ENCODE results near the gene ETNK1. TPM values are rescaled to one million over a fixed set of nuclear protein-coding genes. Genes with fewer than 3 reads are reported as not detected.

The ETNK1 gene
- total RNA-seq, 4 donors from 2014 or later: 50.0 to 78.2 (median 57.4) TPM

DNA sequence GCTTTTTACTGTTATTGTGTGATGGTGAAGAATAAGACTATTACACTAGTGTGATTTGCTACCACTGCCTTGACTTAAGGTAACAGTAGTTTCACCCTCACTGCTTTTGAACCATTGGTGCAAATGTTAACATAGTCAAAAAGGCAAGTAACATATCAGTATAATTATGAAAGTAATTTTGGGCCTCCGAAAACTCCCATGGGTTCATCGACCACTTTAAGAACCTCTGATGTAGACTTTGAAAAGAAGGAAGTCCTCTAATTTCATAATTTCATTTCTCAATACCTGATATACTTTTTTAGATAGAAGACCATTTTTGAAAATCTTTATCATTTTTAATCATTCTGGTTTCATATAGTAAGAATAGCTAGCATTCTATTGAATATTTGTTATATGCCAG lies 57.7 kb downstream of the ETNK1 start:
- WGBS, 2 donors: 90 to 92% methylated on average over 2 of the region's 2 CpGs
- Histone ChIP-seq H3K9me3 (no peaks in the 10 kb centered on the region), H3K4me1 (no peaks in the 10 kb centered on the region), H3K36me3 (no peaks in the 10 kb centered on the region), H3K27ac (no peak overlapping the region), H3K4me3 (replicated peaks in 1 of 3) (no peak overlapping the region), H3K27me3 (no peaks in the 10 kb centered on the region)
- TF ChIP-seq POLR2A (IDR thresholded peaks at IDR 0.05): no peak
- TF ChIP-seq, protein P1, sequence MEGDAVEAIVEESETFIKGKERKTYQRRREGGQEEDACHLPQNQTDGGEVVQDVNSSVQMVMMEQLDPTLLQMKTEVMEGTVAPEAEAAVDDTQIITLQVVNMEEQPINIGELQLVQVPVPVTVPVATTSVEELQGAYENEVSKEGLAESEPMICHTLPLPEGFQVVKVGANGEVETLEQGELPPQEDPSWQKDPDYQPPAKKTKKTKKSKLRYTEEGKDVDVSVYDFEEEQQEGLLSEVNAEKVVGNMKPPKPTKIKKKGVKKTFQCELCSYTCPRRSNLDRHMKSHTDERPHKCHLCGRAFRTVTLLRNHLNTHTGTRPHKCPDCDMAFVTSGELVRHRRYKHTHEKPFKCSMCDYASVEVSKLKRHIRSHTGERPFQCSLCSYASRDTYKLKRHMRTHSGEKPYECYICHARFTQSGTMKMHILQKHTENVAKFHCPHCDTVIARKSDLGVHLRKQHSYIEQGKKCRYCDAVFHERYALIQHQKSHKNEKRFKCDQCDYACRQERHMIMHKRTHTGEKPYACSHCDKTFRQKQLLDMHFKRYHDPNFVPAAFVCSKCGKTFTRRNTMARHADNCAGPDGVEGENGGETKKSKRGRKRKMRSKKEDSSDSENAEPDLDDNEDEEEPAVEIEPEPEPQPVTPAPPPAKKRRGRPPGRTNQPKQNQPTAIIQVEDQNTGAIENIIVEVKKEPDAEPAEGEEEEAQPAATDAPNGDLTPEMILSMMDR (IDR thresholded peaks at IDR 0.05): no peak
- intact Hi-C loops (cut with DNase I): no loop called here
- DNase-seq: no peak

DNA sequence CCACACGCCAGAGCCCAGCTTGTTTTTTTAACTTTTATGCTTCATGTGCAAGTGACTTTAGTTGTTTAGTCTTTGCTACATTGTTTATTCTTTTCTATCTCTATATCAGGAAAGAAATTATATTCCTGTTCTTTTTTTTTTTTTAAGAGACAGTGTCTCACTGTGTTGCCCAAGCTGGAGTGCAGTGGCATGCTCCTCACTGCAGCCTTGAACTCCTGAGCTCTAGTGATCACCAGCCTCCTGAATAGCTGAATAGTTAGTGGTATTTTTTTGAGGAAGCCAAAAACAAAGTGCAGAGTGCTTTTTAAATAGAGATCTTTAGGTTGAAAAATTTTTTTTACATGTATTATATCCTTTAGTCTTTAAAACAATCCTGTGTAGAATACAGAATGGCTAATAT lies 58.2 kb downstream of the ETNK1 start:
- no peak for DNase-seq
- Histone ChIP-seq H3K36me3 (no peaks in the 10 kb centered on the region), H3K4me3 (replicated peaks in 1 of 3) (no peak overlapping the region), H3K27ac (no peak overlapping the region), H3K4me1 (no peaks in the 10 kb centered on the region), H3K9me3 (no peaks in the 10 kb centered on the region), H3K27me3 (no peaks in the 10 kb centered on the region)
- 83 to 87% methylated on average over 1 of the region's 1 CpG for WGBS, 2 donors
- TF ChIP-seq, protein P1 (IDR thresholded peaks at IDR 0.05): no peak
- no peak for TF ChIP-seq POLR2A (IDR thresholded peaks at IDR 0.05)
- intact Hi-C loops (cut with DNase I): no loop called here

DNA sequence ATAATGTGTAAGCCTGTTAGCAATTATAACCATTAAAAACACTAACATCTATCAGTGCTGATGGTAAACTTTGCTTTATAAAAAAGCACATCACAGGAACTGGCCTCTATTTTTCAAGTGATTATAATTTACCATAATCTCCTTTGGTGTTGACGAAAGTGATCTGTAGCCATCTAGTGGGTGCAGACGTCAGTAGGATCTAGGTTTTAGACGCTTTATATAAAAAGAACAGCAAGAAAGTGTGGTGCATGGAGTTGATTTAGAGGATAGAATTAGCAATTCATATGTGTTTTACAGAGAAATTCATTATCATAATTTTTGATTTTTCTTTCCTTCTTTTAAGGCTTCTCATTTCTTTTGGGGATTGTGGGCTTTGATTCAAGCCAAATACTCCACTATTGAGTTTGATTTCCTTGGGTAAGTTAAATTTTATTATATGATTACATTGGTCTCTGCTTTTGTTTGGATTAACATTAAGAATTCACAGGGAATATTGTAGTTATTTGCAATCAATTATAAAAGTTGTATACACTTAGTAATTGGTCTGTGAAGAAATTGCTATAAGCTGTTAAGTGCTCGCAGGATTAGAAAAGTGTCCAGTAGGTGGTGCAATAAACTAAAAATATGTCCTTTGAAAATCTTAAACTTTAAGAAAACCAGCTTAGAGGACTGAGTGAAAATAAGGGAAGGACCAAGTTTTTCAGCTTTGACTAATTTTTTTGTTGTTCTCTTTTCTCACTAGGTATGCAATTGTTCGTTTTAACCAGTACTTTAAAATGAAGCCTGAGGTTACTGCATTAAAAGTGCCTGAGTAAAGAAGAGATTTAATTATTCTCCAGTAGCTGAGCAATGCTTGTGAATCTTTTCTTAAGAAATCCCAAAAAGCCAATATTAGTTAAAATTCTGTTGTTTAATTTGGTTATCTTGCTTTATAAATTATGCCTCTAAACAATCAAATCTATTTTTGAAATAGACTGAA lies 59.5 kb downstream of the ETNK1 start:
- DNase-seq: no peak
- WGBS, 2 donors: 66 to 67% methylated on average over 5 of the region's 5 CpGs
- no peak for TF ChIP-seq POLR2A (IDR thresholded peaks at IDR 0.05)
- TF ChIP-seq, protein P1 (IDR thresholded peaks at IDR 0.05): peak in 5 of 6 experiments; percentile 12 to 62 (median 33)

DNA sequence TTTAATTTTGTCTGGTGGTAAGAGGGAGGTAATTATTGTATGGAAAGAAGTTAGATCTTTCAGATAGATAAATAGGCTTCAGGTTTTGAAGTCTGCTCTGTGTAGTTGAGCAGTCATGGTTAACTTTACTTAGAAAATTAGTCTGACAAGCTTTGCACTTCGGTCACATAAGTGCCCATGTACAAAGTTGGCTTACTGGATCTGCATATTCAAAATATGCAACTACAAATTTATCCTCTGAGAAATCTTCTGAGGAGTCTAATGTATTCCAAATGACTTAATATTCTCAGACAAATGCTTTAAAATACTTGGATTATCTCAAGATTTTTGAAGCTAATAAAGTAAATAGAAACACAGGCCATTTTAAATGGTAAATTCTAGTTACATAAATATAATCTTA lies 61.2 kb downstream of the ETNK1 start:
- 78 to 93% methylated on average over 1 of the region's 1 CpG for WGBS, 2 donors

More for the DNA sequence above, 59.5 kb downstream of the ETNK1 start:
- intact Hi-C loops (cut with DNase I): no loop called here
- Histone ChIP-seq H3K27me3 (no peaks in the 10 kb centered on the region), H3K9me3 (no peaks in the 10 kb centered on the region), H3K27ac (no peak overlapping the region), H3K4me3 (replicated peaks in 1 of 3) (no peak overlapping the region), H3K36me3 (no peaks in the 10 kb centered on the region), H3K4me1 (no peaks in the 10 kb centered on the region)

More for the DNA sequence above, 61.2 kb downstream of the ETNK1 start:
- Histone ChIP-seq H3K27me3 (no peaks in the 10 kb centered on the region), H3K4me1 (no peaks in the 10 kb centered on the region), H3K4me3 (replicated peaks in 1 of 3) (no peak overlapping the region), H3K27ac (no peak overlapping the region), H3K9me3 (no peaks in the 10 kb centered on the region), H3K36me3 (no peaks in the 10 kb centered on the region)
- TF ChIP-seq, protein P1 (IDR thresholded peaks at IDR 0.05): no peak
- TF ChIP-seq POLR2A (IDR thresholded peaks at IDR 0.05): no peak
- intact Hi-C loops (cut with DNase I): no loop called here
- DNase-seq: no peak

Data from thyroid gland (tissue), 4 donors.